Tibial nerve (tissue), 4 donors: Measurements from ENCODE around the gene PLA2G2F. TPM values are rescaled to one million over a fixed set of nuclear protein-coding genes. Genes with fewer than 3 reads are reported as not detected.
A peak's percentile ranks its signal among the peaks of the same experiment; 100 is the strongest.

Experiments
- DNase-seq, 2 donors: peaks; one replicate each; pipeline ENCODE4 v3.0.0-alpha.2; 2019; ENCODE audit warnings: low spot score in 2 of 2
- H3K27ac ChIP-seq, 4 donors: fragments of 200-600 bp; sonication (generic) in 3 of 4; one replicate each; pipeline ENCODE4 v1.5.1; 2017 to 2019; ENCODE audit warnings: mild to moderate bottlenecking in 1 of 4
- H3K27me3 ChIP-seq, 2 donors: fragments of 200-600 bp; sonication (generic) in 1 of 2; one replicate each; pipeline versions ENCODE4 v1.5.1 to v1.6.0; 2017 to 2019
- H3K36me3 ChIP-seq, 3 donors: fragments of 200-600 bp; sonication (generic); one replicate each; pipeline ENCODE4 v1.5.1; 2018 to 2019
- H3K4me1 ChIP-seq, 4 donors: fragments of 200-600 bp; sonication (generic) in 3 of 4; one replicate each; pipeline ENCODE4 v1.5.1; 2017 to 2019
- H3K4me3 ChIP-seq, 4 donors: fragments of 200-600 bp; sonication (generic) in 3 of 4; one replicate each; pipeline ENCODE4 v1.5.1; 2017 to 2019; ENCODE audit warnings: mild to moderate bottlenecking in 1 of 4, moderate library complexity in 1 of 4
- H3K9me3 ChIP-seq, 4 donors: fragments of 200-600 bp; sonication (generic) in 3 of 4; one replicate each; pipeline ENCODE4 v1.5.1; 2017 to 2019
- CTCF ChIP-seq, 5 experiments: fragments of 200-600 bp in 3 of 5; fragments of 450-650 bp in 2 of 5; sonication (generic) in 3 of 5; IDR thresholded peaks; one replicate each; pipeline ENCODE4 v1.5.1; 2016 to 2019; ENCODE audit warnings: antibody characterized with exemption in 5 of 5, mild to moderate bottlenecking in 3 of 5, moderate library complexity in 2 of 5
- EP300 ChIP-seq, 2 donors: sonication (generic); formaldehyde crosslinking; IDR thresholded peaks; one replicate each; pipeline ENCODE4 v1.6.1; 2017; ENCODE audit warnings: antibody characterized with exemption in 2 of 2, mild to moderate bottlenecking in 1 of 2
- POLR2A ChIP-seq, 2 donors: fragments of 450-650 bp; IDR thresholded peaks; one replicate each; pipeline ENCODE4 v1.6.1; 2017; ENCODE audit warnings: antibody characterized with exemption in 2 of 2, mild to moderate bottlenecking in 2 of 2, moderate library complexity in 2 of 2
- WGBS, 2 donors: methylation state at CpG; one replicate each; pipeline ENCODE4 v1.1.5; 2018; 5-methylcytosine and 5-hydroxymethylcytosine counted together
- total RNA-seq, 4 donors: library from RNA; depleted of rRNA; stranded (reverse); fragments of >200 nt; gene quantifications; one replicate each; pipeline ENCODE4 v1.1.0, GENCODE V29; 2016

The PLA2G2F gene
- total RNA-seq, 4 donors from 2014 or later, result not detected

- 59 to 67% methylated on average over 5 of the region's 5 CpGs for WGBS, 2 donors
- Histone ChIP-seq H3K9me3 (peaks cover 0 to 14% (median 0%) of the 10 kb centered on the region in 4 donors), H3K36me3 (no peaks in the 10 kb centered on the region), H3K27ac (peak overlapping the region in 2 of 4 donors; percentile 60 to 67), H3K4me1 (peaks cover 0 to 8% (median 0%) of the 10 kb centered on the region in 4 donors), H3K27me3 (no peaks in the 10 kb centered on the region), H3K4me3 (no peak overlapping the region)
- peak; percentile 43 to 73 for DNase-seq
- no peak for TF ChIP-seq POLR2A (IDR thresholded peaks at IDR 0.05)
- no peak for TF ChIP-seq CTCF (IDR thresholded peaks at IDR 0.05)
- peak in 1 of 2 donors; percentile 84 for TF ChIP-seq EP300 (IDR thresholded peaks at IDR 0.05)
Measured at GRCh38 chr1:20093940-20094391, 45.2 kb upstream of the PLA2G2F start.

- H3K27ac ChIP-seq, result peak overlapping the region in 2 of 4 donors; percentile 16 to 58
- no peaks in the 10 kb centered on the region for H3K36me3 ChIP-seq
- H3K4me3 ChIP-seq, result no peak overlapping the region
- DNase-seq, result no peak
- H3K4me1 ChIP-seq, result peaks cover 0 to 8% (median 0%) of the 10 kb centered on the region in 4 donors
- peaks cover 0 to 14% (median 0%) of the 10 kb centered on the region in 4 donors for H3K9me3 ChIP-seq
- TF ChIP-seq EP300 (IDR thresholded peaks at IDR 0.05) (no peak), POLR2A (IDR thresholded peaks at IDR 0.05) (no peak), CTCF (IDR thresholded peaks at IDR 0.05) (no peak)
- H3K27me3 ChIP-seq, result no peaks in the 10 kb centered on the region
- WGBS, 2 donors, result 68 to 82% methylated on average over 5 of the region's 5 CpGs
Measured at GRCh38 chr1:20095564-20096434, 43.3 kb upstream of the PLA2G2F start.

- 82 to 90% methylated on average over 4 to 7 of the region's 7 CpGs for WGBS, 2 donors
- Histone ChIP-seq H3K4me3 (no peak overlapping the region), H3K4me1 (peaks cover 0 to 8% (median 0%) of the 10 kb centered on the region in 4 donors)
Measured at GRCh38 chr1:20096840-20097447, 42.2 kb upstream of the PLA2G2F start.

GRCh38 chr1:20099533-20099932 is 39.6 kb upstream of the PLA2G2F start:
- no peak for DNase-seq
- Histone ChIP-seq H3K27me3 (no peaks in the 10 kb centered on the region), H3K9me3 (peaks cover 0 to 14% (median 0%) of the 10 kb centered on the region in 4 donors), H3K4me1 (no peaks in the 10 kb centered on the region), H3K36me3 (no peaks in the 10 kb centered on the region), H3K4me3 (no peak overlapping the region), H3K27ac (no peak overlapping the region)
- WGBS, 2 donors, result 51 to 58% methylated on average over 3 of the region's 3 CpGs
- TF ChIP-seq POLR2A (IDR thresholded peaks at IDR 0.05) (no peak), CTCF (IDR thresholded peaks at IDR 0.05) (no peak)

More at GRCh38 chr1:20096840-20097447, 42.2 kb upstream of the PLA2G2F start:
- Histone ChIP-seq H3K27me3 (no peaks in the 10 kb centered on the region), H3K36me3 (no peaks in the 10 kb centered on the region), H3K9me3 (peaks cover 0 to 14% (median 0%) of the 10 kb centered on the region in 4 donors), H3K27ac (no peak overlapping the region)
- no peak for TF ChIP-seq POLR2A (IDR thresholded peaks at IDR 0.05)
- no peak for TF ChIP-seq CTCF (IDR thresholded peaks at IDR 0.05)
- TF ChIP-seq EP300 (IDR thresholded peaks at IDR 0.05), result no peak
- DNase-seq, result no peak
